HG02798 (cell line): ENCODE results near the gene MS4A15.
"Not testable (repeated sequence)": the region's sequence is repeated elsewhere in the genome, so short reads cannot be mapped to it uniquely, and the experiment has no call there.

Source experiments
- ATAC-seq: cut with Tn5 transposase; IDR thresholded peaks from one replicate; pipeline ENCODE4 v1.9.1; 2021; ENCODE audit warnings: mild to moderate bottlenecking; ENCODE audit not compliant: unreplicated experiment, poor library complexity

Gene MS4A15

GRCh38 chr11:60756307-60757032 lies at the start of gene MS4A15:
Gene MS4A15 (plus strand): TSS chr11:60756867. CDS start chr11:60763734, 6,867 bp downstream.
- no peak for ATAC-seq

- no peak for ATAC-seq
These were observed 49.7 kb upstream of the MS4A15 start for GRCh38 chr11:60706931-60707330.

DNA sequence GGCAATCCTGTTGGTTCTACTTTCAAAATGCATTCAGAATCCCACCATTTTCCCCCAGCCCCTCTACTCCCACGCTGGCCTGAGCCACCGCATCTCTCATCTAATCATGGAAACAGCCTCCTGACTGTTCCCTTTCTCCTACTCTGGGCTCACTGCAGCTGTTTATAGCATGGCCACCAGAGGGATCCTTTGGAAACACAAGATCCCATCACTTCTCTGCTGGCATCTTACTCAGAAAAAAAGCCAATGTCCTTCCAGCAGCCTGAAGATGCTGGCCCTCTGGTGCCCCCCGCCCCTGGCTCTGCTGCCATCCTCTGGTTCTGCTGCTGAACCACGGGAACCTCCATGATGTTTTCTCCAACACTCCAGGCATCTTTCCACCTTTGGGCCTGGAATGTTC lies 46.2 kb upstream of the MS4A15 start:
- no peak for ATAC-seq

DNA sequence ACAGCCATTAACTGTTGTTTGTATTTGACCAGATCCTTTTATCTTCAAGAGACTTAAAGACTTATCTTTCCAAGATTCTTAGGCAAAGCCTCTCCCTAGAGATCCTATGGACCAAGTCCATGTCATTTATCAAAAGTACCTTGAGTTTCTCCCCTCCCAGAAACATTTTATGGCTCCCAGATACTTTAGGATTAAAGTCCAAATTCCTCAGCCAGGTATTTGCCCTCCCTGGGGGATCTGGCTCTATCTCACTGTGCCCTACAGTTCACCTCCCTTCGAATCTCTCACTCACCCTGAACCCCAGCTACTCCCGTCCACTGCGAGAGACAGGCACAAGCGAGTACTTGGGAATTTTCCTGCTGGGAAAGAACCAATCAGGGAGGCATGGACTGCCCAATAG lies 45.4 kb upstream of the MS4A15 start:
- no peak for ATAC-seq

DNA sequence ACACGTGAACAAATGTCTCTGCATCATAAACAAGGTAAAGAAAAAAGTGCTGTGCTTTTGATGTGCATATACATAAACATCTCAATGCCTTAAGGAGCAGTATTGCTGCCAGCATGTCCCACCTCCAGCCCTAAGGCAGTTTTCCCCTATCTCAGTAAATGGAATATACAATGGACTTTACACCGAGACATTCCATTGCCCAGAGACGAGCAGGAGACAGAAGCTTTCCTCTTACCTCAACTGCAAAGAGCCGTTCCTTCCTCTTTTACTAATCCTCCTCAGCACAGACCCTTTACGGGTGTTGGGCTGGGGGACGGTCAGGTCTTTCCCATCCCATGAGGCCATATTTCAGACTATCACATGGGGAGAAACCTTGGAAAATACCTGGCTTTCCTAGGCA lies 43.2 kb upstream of the MS4A15 start:
- not testable (repeated sequence) for ATAC-seq

GRCh38 chr11:60717956-60718355 lies 38.7 kb upstream of the MS4A15 start:
- no peak for ATAC-seq

DNA sequence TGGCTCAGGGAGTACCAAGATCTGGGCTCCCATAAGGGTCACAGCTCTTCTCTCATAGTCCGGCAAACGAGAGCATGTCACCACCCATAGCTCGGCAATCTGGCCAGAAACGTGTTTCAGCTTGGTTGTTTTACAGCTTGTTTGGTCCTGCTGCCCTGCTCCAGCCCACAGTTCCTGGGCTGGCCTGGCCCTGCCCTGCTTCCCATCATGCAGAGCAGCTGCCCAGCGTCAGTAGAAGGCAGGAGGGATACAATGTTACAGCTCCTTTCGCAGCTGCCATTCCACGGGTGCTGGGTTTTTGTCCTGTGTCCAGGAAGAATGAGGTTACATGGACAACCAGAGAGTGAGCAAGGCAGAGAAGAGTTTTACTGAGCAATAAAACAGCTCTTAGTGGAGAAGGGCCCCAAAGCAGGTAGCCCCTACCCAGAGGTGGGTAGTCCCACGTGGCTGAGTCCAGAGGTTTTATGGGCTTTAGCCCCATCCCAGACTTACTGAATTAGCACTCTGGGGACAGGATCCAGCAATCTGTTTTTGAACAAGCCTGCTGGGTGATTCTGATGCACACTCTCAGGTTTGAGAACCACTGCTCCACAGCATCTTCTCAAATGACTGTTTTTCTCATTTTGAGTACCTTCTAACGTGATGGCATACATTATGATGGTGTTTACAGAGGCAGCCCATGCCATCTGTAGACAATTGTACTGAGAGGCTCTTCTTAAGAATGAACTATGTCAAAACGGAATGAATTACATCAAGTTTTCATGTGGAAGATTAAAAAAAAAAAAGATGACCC lies 37.9 kb upstream of the MS4A15 start:
- no peak for ATAC-seq

GRCh38 chr11:60719391-60719790 lies 37.3 kb upstream of the MS4A15 start:
- no peak for ATAC-seq

DNA sequence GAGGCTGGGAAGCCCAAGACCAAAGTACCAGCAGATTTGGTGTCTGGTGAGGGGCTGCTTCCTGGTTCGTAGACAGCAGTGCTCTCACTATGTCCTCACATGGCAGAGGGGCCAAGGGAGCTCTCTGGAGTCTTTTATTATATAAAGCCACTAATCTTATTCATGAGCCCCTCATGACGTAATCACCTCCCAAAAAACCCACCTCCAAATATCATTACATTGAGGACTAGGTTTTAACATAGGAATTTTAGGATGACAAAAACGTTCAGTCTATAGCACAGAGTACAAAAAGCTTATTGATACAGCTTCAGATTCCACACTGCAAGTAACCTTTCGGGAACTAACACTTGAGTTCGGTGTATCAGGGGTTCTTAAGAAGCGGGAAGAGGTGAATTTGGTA lies 36.2 kb upstream of the MS4A15 start:
- no peak for ATAC-seq

GRCh38 chr11:60724420-60724819 lies 32.2 kb upstream of the MS4A15 start, which contains the start of gene MS4A18:
Gene MS4A18 (plus strand): TSS chr11:60724720.
- no peak for ATAC-seq

- no peak for ATAC-seq
These were observed 31.1 kb upstream of the MS4A15 start for GRCh38 chr11:60725592-60725991.

DNA sequence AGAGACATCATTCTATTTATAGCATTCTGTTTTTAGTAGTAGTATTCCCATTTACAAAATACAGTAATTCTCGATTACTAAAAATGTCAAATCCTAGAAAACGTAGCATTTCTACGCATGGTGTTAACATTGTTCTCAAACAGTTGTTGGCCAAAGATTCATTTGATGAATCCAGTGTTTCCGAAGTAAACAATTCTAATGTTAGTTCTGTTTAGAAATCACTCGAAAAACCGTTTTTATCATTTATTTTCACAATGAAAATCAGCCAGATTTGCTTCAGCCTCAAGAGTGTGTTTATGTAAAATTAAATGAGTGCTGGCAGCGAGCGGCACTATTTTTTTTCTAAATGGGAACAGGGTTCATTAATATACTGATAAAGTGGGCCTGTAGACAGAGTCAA lies 25.1 kb upstream of the MS4A15 start:
- no peak for ATAC-seq

GRCh38 chr11:60734279-60734678 lies 22.4 kb upstream of the MS4A15 start:
- no peak for ATAC-seq

GRCh38 chr11:60739114-60739513 lies 17.6 kb upstream of the MS4A15 start:
- no peak for ATAC-seq

DNA sequence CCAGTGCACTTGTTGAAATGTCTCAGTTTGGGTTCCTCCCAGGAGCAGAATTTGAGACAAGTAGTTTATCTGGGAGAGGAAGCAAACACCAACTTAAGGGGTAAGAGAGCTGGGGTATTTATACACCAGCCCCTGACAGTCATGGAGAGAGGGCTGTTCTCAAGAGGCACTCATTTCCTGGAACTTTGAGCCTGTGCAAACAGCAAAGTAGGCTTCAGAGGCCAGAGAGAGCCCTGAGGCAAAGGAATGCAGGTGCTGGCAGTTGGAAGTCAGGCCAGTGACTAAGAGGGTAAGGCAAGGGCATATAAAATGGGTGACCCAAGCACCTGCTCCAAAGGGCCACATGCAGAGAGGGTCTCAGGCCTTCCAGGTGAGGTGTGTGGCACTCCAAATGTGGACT lies 16.1 kb upstream of the MS4A15 start:
- ATAC-seq = no peak

GRCh38 chr11:60741421-60741820 lies 15.2 kb upstream of the MS4A15 start:
- ATAC-seq = no peak

DNA sequence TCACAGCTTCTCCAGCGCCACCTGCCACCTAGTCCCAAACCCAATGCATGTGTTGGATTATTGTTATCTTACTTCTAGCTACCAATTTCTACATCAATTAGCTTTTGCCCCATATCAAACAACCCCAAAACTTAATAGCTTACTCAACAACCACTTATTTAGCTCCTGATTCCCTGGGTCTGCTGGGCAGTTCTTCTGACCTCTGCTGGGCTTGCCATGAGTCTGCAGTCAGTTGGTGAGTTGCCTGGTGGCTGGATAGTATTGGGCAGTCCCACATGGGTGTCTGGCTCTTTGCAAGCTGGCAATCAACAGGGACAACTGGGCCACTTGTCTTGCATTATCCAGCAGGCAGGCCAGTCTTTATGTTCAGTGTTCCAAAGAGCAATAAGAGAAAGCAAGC lies 13.6 kb upstream of the MS4A15 start:
- ATAC-seq = no peak

- no peak for ATAC-seq
These were observed 12.6 kb upstream of the MS4A15 start for GRCh38 chr11:60744114-60744513.

DNA sequence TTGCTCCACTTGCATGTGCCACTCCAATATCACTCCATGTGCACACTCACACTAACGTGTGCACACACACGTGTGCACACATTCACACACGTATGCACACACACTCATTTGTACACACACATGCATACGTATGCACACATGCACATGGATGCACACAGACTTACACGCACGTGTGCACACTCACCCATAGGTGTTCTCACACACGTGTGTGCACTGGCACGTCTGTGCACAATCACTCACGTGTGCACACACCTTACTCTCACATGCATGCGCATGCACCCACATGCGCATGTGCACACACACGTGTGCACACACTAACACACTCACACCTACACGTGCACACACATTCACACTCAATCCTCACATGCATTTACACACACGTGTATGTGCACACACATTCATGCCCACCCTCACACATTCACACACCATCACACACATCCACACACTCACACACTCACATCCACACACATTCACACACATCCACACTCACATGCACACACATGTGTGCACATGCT lies 9.3 kb upstream of the MS4A15 start:
- ATAC-seq = no peak

- ATAC-seq = no peak
These were observed 8.4 kb upstream of the MS4A15 start for GRCh38 chr11:60748225-60748624.

DNA sequence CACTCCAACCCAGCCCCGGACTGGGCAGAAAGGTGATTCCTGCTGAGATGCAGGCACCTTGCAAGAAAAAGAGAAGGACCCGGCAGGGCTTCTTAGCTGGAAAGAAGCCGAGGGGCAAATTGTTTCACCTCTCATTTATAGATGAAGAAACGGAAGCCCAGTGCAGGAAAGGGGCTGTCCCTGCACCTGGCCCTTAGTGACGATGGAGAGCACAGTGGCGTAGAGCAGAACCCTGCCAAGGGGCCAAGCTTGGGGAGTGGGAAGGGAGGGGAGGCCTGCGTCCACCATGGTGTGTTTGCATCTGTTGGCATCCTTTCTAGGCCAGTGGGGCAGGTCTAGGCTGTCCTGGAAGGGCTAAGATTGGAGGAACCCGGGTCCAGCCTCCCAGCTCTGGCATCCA lies 7.8 kb upstream of the MS4A15 start:
- no peak for ATAC-seq

DNA sequence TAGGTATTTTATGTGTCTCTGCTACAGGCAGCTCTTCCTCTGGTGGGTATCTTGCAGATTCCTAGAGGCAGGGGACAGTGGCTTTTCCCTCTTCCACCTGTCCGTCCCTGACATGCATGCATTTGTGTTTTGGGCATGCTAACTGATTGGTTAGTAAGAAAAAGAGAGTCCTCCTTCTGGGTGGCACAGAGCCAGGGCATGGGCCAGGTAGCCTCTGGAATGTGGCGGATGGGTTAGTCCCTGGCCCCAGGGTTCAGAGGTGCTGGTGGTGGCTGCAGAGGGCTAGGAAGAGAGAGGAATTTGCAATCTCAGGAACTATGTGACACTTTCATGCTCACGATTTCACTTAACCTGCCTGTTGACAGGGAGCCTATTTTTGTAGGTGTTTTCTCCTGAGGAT lies 5.8 kb upstream of the MS4A15 start:
- no peak for ATAC-seq
